K562 (cell line): ENCODE data around the gene S100P. TPM values are rescaled to one million over a fixed set of nuclear protein-coding genes. Genes with fewer than 3 reads are reported as not detected.

ENCODE experiments used
- ARID3B ChIP-seq: fragments of 250-450 bp; sonication (Bioruptor Pico); IDR thresholded peaks from 2 replicates; pipeline ENCODE4 v1.4.0; 2020; ENCODE audit warnings: borderline replicate concordance
- CBFB ChIP-seq: sonication (generic); formaldehyde crosslinking; IDR thresholded peaks from 2 replicates; pipeline ENCODE4 v1.4.0; 2020; ENCODE audit warnings: mild to moderate bottlenecking, missing genetic modification reagents
- EWSR1 ChIP-seq: fragments of 450-650 bp; IDR thresholded peaks from 2 replicates; pipeline ENCODE4 v1.6.1; 2018; ENCODE audit warnings: borderline replicate concordance, mild to moderate bottlenecking, low read depth, moderate library complexity; ENCODE audit not compliant: partially characterized antibody
- IRF2 ChIP-seq: sonication (generic); formaldehyde crosslinking; IDR thresholded peaks from 2 replicates; pipeline ENCODE4 v1.8.1; 2022; ENCODE audit warnings: mild to moderate bottlenecking, missing genetic modification reagents
- KAT8 ChIP-seq: fragments of 450-650 bp; IDR thresholded peaks from 2 replicates; pipeline ENCODE4 v1.6.1; 2016; ENCODE audit warnings: low read depth, mild to moderate bottlenecking
- NBN ChIP-seq: fragments of 450-650 bp; IDR thresholded peaks from 2 replicates; pipeline ENCODE4 v1.6.1; 2016; ENCODE audit warnings: low read depth, mild to moderate bottlenecking
- PHB2 ChIP-seq: fragments of 450-650 bp; IDR thresholded peaks from 2 replicates; pipeline ENCODE4 v1.6.1; 2017; ENCODE audit warnings: low read depth
- TEAD2 ChIP-seq: fragments of 450-650 bp; IDR thresholded peaks from 2 replicates; pipeline ENCODE4 v1.6.1; 2016; ENCODE audit warnings: missing genetic modification characterization, control low read depth, missing compliant biosample characterization
- TOE1 ChIP-seq, 2 experiments: fragments of 450-650 bp in 1 of 2; sonication (generic) in 1 of 2; formaldehyde crosslinking in 1 of 2; IDR thresholded peaks; 2 replicates each; pipeline versions ENCODE4 v1.7.1 to v1.8.0; 2016 to 2022; ENCODE audit warnings: borderline replicate concordance in 2 of 2, mild to moderate bottlenecking in 2 of 2, antibody characterized with exemption in 1 of 2, inconsistent platforms in 1 of 2, low read depth in 1 of 2, missing genetic modification reagents in 1 of 2, moderate library complexity in 1 of 2
- ZFP1 ChIP-seq: fragments of 450-650 bp; formaldehyde crosslinking; IDR thresholded peaks from 2 replicates; pipeline ENCODE4 v1.4.0; 2020; ENCODE audit warnings: mild to moderate bottlenecking, mixed read lengths
- ZNF12 ChIP-seq: sonication (generic); formaldehyde crosslinking; IDR thresholded peaks from 2 replicates; pipeline ENCODE4 v1.4.0; 2020; ENCODE audit warnings: mild to moderate bottlenecking, missing genetic modification reagents
- ZNF124 ChIP-seq: sonication (generic); formaldehyde crosslinking; IDR thresholded peaks from 2 replicates; pipeline ENCODE4 v1.8.1; 2022; ENCODE audit warnings: missing genetic modification reagents
- polyA plus RNA-seq, 8 experiments: library from polyadenylated mRNA; depleted of rRNA in 4 of 8; stranded (reverse) in 5 of 8; unstranded in 3 of 8; fragments of >200 nt; fragmentation: Nextera tagmentation in 2 of 8; fragmentation: Illumina TruSeq in 1 of 8; extraction: Ambion mirVana in 2 of 8; extraction: Trizol in 1 of 8; gene quantifications; 2 replicates each; pipeline versions ENCODE4 v1.2.1 to v1.2.3, GENCODE V29; 2011 to 2014; ENCODE audit warnings: inconsistent platforms in 1 of 8, missing spikeins in 1 of 8
- total RNA-seq, 7 experiments: library from RNA; depleted of rRNA in 6 of 7; stranded (reverse); fragments of >200 nt in 6 of 7; fragmentation: Illumina TruSeq in 2 of 7; extraction: Trizol in 2 of 7; gene quantifications; 2 replicates each; pipeline versions ENCODE4 v1.2.1 to v1.2.3, GENCODE V29; 2011 to 2021; ENCODE audit warnings: low replicate concordance in 1 of 7
- TF ChIP-seq, protein P1 (sequence below): fragments of 450-650 bp; IDR thresholded peaks from 2 replicates; pipeline ENCODE4 v1.7.1; 2018; ENCODE audit warnings: mild to moderate bottlenecking, low read depth; ENCODE audit not compliant: partially characterized antibody
- TF ChIP-seq, protein P2 (sequence below), 2 experiments: fragments of 450-650 bp in 1 of 2; sonication (generic) in 1 of 2; formaldehyde crosslinking in 1 of 2; IDR thresholded peaks; 2 replicates each; pipeline versions ENCODE4 v1.7.1 to v1.9.0; 2016 to 2022; ENCODE audit warnings: inconsistent platforms in 1 of 2, mild to moderate bottlenecking in 1 of 2, missing genetic modification reagents in 1 of 2

Gene S100P
- total and polyA plus RNA-seq, 9 of the 15 experiments (the other 6 are each of a cell fraction or from before 2014, with no cell fraction given): 4.1 to 23.8 (median 7.5) TPM

DNA sequence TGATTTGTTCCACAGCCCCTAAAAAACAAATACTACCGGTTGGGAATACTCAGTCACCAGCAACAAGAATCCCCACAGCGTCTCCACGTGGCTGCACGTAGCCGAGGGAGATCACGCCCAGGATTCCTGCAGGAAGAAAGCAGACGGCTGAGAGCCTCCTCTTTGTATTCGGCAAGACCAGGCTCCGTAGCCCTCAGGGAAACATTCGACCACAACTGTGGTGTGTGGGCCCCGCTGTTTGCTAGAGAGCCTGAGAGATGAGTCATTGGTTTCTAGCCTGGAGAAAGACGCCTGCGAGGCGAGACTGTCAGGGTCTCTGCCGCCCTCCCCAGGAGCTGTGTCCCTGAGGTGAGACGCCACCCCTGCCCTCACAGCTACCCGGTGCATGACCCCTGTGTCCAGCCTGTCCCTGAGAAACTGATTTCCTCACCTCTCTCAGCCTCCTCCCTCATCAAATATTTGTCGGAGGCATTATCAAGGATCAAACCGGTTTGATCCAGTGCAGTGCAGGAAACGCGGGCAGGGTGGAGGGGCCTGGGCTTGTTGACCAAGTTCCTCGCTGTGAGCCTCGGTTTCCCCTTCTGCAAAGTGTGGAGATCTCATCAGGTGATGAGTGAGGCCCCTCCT is 4.7 kb upstream of the S100P start (continued):
- TF ChIP-seq, protein P1, sequence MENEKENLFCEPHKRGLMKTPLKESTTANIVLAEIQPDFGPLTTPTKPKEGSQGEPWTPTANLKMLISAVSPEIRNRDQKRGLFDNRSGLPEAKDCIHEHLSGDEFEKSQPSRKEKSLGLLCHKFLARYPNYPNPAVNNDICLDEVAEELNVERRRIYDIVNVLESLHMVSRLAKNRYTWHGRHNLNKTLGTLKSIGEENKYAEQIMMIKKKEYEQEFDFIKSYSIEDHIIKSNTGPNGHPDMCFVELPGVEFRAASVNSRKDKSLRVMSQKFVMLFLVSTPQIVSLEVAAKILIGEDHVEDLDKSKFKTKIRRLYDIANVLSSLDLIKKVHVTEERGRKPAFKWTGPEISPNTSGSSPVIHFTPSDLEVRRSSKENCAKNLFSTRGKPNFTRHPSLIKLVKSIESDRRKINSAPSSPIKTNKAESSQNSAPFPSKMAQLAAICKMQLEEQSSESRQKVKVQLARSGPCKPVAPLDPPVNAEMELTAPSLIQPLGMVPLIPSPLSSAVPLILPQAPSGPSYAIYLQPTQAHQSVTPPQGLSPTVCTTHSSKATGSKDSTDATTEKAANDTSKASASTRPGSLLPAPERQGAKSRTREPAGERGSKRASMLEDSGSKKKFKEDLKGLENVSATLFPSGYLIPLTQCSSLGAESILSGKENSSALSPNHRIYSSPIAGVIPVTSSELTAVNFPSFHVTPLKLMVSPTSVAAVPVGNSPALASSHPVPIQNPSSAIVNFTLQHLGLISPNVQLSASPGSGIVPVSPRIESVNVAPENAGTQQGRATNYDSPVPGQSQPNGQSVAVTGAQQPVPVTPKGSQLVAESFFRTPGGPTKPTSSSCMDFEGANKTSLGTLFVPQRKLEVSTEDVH: no peak
- TF ChIP-seq ZNF12 (CRISPR knock-in tag): no peak
- no peak for TF ChIP-seq PHB2
- no peak for TF ChIP-seq EWSR1
- no peak for TF ChIP-seq ZFP1 (CRISPR knock-in tag)
- TF ChIP-seq CBFB (CRISPR knock-in tag): no peak; the same call in 1 of the 2 replicates
- no peak for TF ChIP-seq NBN
- no peak for TF ChIP-seq ARID3B (CRISPR knock-in tag)
- no peak for TF ChIP-seq KAT8
- no peak for TF ChIP-seq TOE1 (IDR thresholded peaks at IDR 0.05; ENCODE audit: borderline replicate concordance)
- no peak for TF ChIP-seq TOE1 (CRISPR knock-in tag; IDR thresholded peaks at IDR 0.05; ENCODE audit: borderline replicate concordance, low read depth)
- TF ChIP-seq IRF2 (CRISPR knock-in tag): no peak
- no peak for TF ChIP-seq ZNF124
- no peak for TF ChIP-seq TEAD2 (tag)
- TF ChIP-seq, protein P2, sequence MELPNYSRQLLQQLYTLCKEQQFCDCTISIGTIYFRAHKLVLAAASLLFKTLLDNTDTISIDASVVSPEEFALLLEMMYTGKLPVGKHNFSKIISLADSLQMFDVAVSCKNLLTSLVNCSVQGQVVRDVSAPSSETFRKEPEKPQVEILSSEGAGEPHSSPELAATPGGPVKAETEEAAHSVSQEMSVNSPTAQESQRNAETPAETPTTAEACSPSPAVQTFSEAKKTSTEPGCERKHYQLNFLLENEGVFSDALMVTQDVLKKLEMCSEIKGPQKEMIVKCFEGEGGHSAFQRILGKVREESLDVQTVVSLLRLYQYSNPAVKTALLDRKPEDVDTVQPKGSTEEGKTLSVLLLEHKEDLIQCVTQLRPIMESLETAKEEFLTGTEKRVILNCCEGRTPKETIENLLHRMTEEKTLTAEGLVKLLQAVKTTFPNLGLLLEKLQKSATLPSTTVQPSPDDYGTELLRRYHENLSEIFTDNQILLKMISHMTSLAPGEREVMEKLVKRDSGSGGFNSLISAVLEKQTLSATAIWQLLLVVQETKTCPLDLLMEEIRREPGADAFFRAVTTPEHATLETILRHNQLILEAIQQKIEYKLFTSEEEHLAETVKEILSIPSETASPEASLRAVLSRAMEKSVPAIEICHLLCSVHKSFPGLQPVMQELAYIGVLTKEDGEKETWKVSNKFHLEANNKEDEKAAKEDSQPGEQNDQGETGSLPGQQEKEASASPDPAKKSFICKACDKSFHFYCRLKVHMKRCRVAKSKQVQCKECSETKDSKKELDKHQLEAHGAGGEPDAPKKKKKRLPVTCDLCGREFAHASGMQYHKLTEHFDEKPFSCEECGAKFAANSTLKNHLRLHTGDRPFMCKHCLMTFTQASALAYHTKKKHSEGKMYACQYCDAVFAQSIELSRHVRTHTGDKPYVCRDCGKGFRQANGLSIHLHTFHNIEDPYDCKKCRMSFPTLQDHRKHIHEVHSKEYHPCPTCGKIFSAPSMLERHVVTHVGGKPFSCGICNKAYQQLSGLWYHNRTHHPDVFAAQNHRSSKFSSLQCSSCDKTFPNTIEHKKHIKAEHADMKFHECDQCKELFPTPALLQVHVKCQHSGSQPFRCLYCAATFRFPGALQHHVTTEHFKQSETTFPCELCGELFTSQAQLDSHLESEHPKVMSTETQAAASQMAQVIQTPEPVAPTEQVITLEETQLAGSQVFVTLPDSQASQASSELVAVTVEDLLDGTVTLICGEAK (IDR thresholded peaks at IDR 0.05): no peak
- TF ChIP-seq, protein P2 (CRISPR knock-in tag; IDR thresholded peaks at IDR 0.05): no peak
